Loucy (cell line): ENCODE results near the gene CHN1.

ENCODE experiments used
- CTCF ChIP-seq: fragments of 200-600 bp; sonication (generic); conservative IDR thresholded peaks from 2 replicates; pipeline ENCODE4 v1.5.1; 2014; ENCODE audit warnings: mild to moderate bottlenecking, antibody characterized with exemption, low read length
- EZH2phosphoT487 ChIP-seq: fragments of 200-600 bp; IDR thresholded peaks from 2 replicates; pipeline ENCODE4 v1.6.1; 2018; ENCODE audit warnings: antibody characterized with exemption, mild to moderate bottlenecking, moderate library complexity, borderline replicate concordance

GRCh38 chr2:174949988-174950687, 55.0 kb downstream of the CHN1 start:
- TF ChIP-seq CTCF (no peak), EZH2phosphoT487 (no peak)
